SK-N-SH (cell line): ENCODE data around the gene PTOV1. TPM values are rescaled to one million over a fixed set of nuclear protein-coding genes. Genes with fewer than 3 reads are reported as not detected.

Source experiments
- CTCF ChIA-PET: fragments of 300-600, 350-600 bp; formaldehyde crosslinking; extraction: SDS; loops from one replicate; lab custom pipeline; 2021; lab: Yijun Ruan, JAX
- POLR2A ChIA-PET: fragments of 350-600 bp; sonication (Branson Sonifier 250); formaldehyde crosslinking; extraction: SDS; loops from one replicate; lab custom pipeline; 2020; ENCODE audit warnings: antibody characterized with exemption, inconsistent platforms; lab: Yijun Ruan, JAX
- DNase-seq: peaks from one replicate; pipeline ENCODE4 v3.0.0; 2012
- H2AFZ ChIP-seq: fragments of 200-600 bp; sonication (generic); 2 replicates; pipeline ENCODE4 v1.8.1; 2016; ENCODE audit warnings: antibody characterized with exemption, mild to moderate bottlenecking, low read depth
- H3F3A ChIP-seq: fragments of 200-600 bp; sonication (generic); replicated peaks from 2 replicates; pipeline ENCODE3; 2016; ENCODE audit warnings: antibody characterized with exemption, mild to moderate bottlenecking; ENCODE audit not compliant: insufficient read depth
- H3K27ac ChIP-seq, 2 experiments: fragments of 200-500 bp in 1 of 2; fragments of 200-600 bp in 1 of 2; sonication (Bioruptor generic) in 1 of 2; sonication (generic), shearing (Covaris generic) in 1 of 2; 2 replicates each; pipeline versions ENCODE4 v1.5.1 to v1.6.1; 2014 to 2016; ENCODE audit warnings: low read depth in 2 of 2, inconsistent platforms in 1 of 2, low read length in 1 of 2, mild to moderate bottlenecking in 1 of 2, mixed read lengths in 1 of 2
- H3K27me3 ChIP-seq: fragments of 200-600 bp; sonication (generic), shearing (Covaris generic); 2 replicates; pipeline ENCODE4 v1.6.1; 2016; ENCODE audit warnings: mixed run types; ENCODE audit not compliant: insufficient read depth
- H3K36me3 ChIP-seq, 2 experiments: fragments of 200-500 bp in 1 of 2; fragments of 200-600 bp in 1 of 2; sonication (Bioruptor generic) in 1 of 2; sonication (generic) in 1 of 2; replicated peaks in 1 of 2; 2 replicates each; pipeline versions ENCODE3 to v1.5.1; 2014 to 2016; ENCODE audit warnings: low read length in 1 of 2, mild to moderate bottlenecking in 1 of 2; ENCODE audit not compliant: insufficient read depth in 2 of 2, control insufficient read depth in 1 of 2
- H3K4me1 ChIP-seq, 2 experiments: fragments of 200-500 bp in 1 of 2; fragments of 200-600 bp in 1 of 2; sonication (Bioruptor generic) in 1 of 2; sonication (generic), shearing (Covaris generic) in 1 of 2; 2 replicates each; pipeline versions ENCODE4 v1.5.1 to v1.6.1; 2014 to 2016; ENCODE audit warnings: low read depth in 1 of 2, low read length in 1 of 2, mixed run types in 1 of 2; ENCODE audit not compliant: insufficient read depth in 2 of 2, control insufficient read depth in 1 of 2
- H3K4me2 ChIP-seq: fragments of 200-600 bp; sonication (generic), shearing (Covaris generic); 2 replicates; pipeline ENCODE4 v1.6.1; 2017; ENCODE audit warnings: mixed run types
- H3K4me3 ChIP-seq, 2 experiments: fragments of 200-500 bp in 1 of 2; fragments of 200-600 bp in 1 of 2; sonication (Bioruptor generic) in 1 of 2; sonication (generic), shearing (Covaris generic) in 1 of 2; 2 replicates each; pipeline versions ENCODE4 v1.5.1 to v1.8.1; 2014 to 2016; ENCODE audit warnings: low read depth in 2 of 2, inconsistent platforms in 1 of 2, low read length in 1 of 2, mild to moderate bottlenecking in 1 of 2, mixed read lengths in 1 of 2, moderate library complexity in 1 of 2
- H3K79me2 ChIP-seq: fragments of 200-600 bp; sonication (generic); 2 replicates; pipeline ENCODE4 v1.8.1; 2017; ENCODE audit warnings: mild to moderate bottlenecking; ENCODE audit not compliant: insufficient read depth
- H3K9ac ChIP-seq: fragments of 200-600 bp; sonication (generic); 2 replicates; pipeline ENCODE4 v1.6.1; 2017; ENCODE audit warnings: mixed run types
- H3K9me2 ChIP-seq: fragments of 200-600 bp; sonication (generic); 2 replicates; pipeline ENCODE4 v1.6.1; 2017; ENCODE audit warnings: mixed run types
- H3K9me3 ChIP-seq: fragments of 200-600 bp; sonication (generic); 2 replicates; pipeline ENCODE4 v1.6.1; 2017; ENCODE audit warnings: mixed run types, mild to moderate bottlenecking, moderate library complexity
- H4K20me1 ChIP-seq: fragments of 200-600 bp; sonication (generic); 2 replicates; pipeline ENCODE4 v1.6.1; 2017; ENCODE audit warnings: mild to moderate bottlenecking, mixed run types; ENCODE audit not compliant: insufficient read depth
- CTCF ChIP-seq: fragments of 200-600 bp; sonication (generic); IDR thresholded peaks from 2 replicates; pipeline ENCODE4 v1.6.1; 2017; ENCODE audit warnings: antibody characterized with exemption, mild to moderate bottlenecking, moderate library complexity
- EP300 ChIP-seq, 2 experiments: IDR thresholded peaks; 2 replicates each; pipeline versions ENCODE4 v1.4.0 to v1.6.1; 2012; ENCODE audit warnings: borderline replicate concordance in 1 of 2, low read depth in 1 of 2, low read length in 1 of 2
- EZH2phosphoT487 ChIP-seq: fragments of 200-600 bp; sonication (generic); IDR thresholded peaks from 2 replicates; pipeline ENCODE4 v1.6.1; 2017; ENCODE audit warnings: low read depth, mixed run types, mild to moderate bottlenecking, antibody characterized with exemption, moderate library complexity, borderline replicate concordance
- IRF3 ChIP-seq: fragments of 150-350 bp; IDR thresholded peaks from 2 replicates; pipeline ENCODE4 v1.6.1; 2016; ENCODE audit warnings: mild to moderate bottlenecking, low read depth, low read length
- MXI1 ChIP-seq: IDR thresholded peaks from 2 replicates; pipeline ENCODE4 v1.6.1; 2012; ENCODE audit warnings: mild to moderate bottlenecking, low read depth, low read length, improper control_type of control experiment
- NFIC ChIP-seq: IDR thresholded peaks from 2 replicates; pipeline ENCODE4 v1.4.0; 2012; ENCODE audit warnings: borderline replicate concordance
- PBX3 ChIP-seq: IDR thresholded peaks from 2 replicates; pipeline ENCODE4; 2012
- SMC3 ChIP-seq: IDR thresholded peaks from 2 replicates; pipeline ENCODE4 v1.6.1; 2012; ENCODE audit warnings: low read depth, low read length, improper control_type of control experiment
- TCF12 ChIP-seq: IDR thresholded peaks from 2 replicates; pipeline ENCODE4 v1.4.0; 2012
- WGBS: methylation state at CpG from one replicate; pipeline ENCODE4 v1.1.6; 2017; ENCODE audit warnings: low lambda C conversion rate; 5-methylcytosine and 5-hydroxymethylcytosine counted together
- polyA plus RNA-seq, 3 experiments: library from polyadenylated mRNA; depleted of rRNA; stranded (reverse); fragments of >200 nt; gene quantifications; 2 replicates each; pipeline ENCODE4 v1.2.3, GENCODE V29; 2012

Gene PTOV1
- polyA plus RNA-seq, 1 of the 3 experiments (the other 2 are of a cell fraction) = 95.0 TPM

GRCh38 chr19:49861541-49862378 is 10.8 kb downstream of the PTOV1 start:
- WGBS = 88% methylated on average over 32 of the region's 60 CpGs
- POLR2A ChIA-PET = interaction anchor here (0.9 to 1.9 kb wide), 2 partner anchors 8 to 10 kb away, joined by 3 to 16 read pairs; partner anchors contain the start of gene PTOV1
- TF ChIP-seq IRF3 = no peak
- TF ChIP-seq EZH2phosphoT487 = no peak
- no peak for TF ChIP-seq EP300 (IDR thresholded peaks at IDR 0.05; ENCODE audit: borderline replicate concordance in 1 of 2, low read depth in 1 of 2, low read length in 1 of 2)
- TF ChIP-seq PBX3 = no peak; the same call in 1 of the 2 replicates
- TF ChIP-seq NFIC = no peak
- TF ChIP-seq TCF12 = no peak
- no peak for TF ChIP-seq MXI1
- no peak for TF ChIP-seq SMC3

GRCh38 chr19:49862391-49863253 is 11.7 kb downstream of the PTOV1 start:
- Histone ChIP-seq H3K9me3 (no peaks in the 10 kb centered on the region), H3K4me2 (no peak overlapping the region), H3K27me3 (no peaks in the 10 kb centered on the region), H3K4me3 (no peak overlapping the region), H4K20me1 (peaks cover 36% of the 10 kb centered on the region), H3K9me2 (no peaks in the 10 kb centered on the region), H3F3A (peaks cover 42% of the 10 kb centered on the region), H3K27ac (no peak overlapping the region; a peak in 1 of 4 replicates), H3K4me1 (peaks cover 22 to 23% of the 10 kb centered on the region in 2 experiments; a peak in 3 of 4 replicates), H2AFZ (no peak overlapping the region), H3K36me3 (peaks cover 25 to 57% of the 10 kb centered on the region in 2 experiments)
- 83% methylated on average over 29 of the region's 49 CpGs for WGBS
- POLR2A ChIA-PET = no interaction called here
- CTCF ChIA-PET = interaction anchor here (1.0 to 3.4 kb wide), 5 partner anchors 9 to 111 kb away, joined by 3 to 20 read pairs (median 4); partner anchors contain the start of genes AKT1S1, PTOV1 and TBC1D17
- TF ChIP-seq PBX3 = no peak
- TF ChIP-seq CTCF = peak; percentile 50
- TF ChIP-seq, all 33 proteins: peak for 1
- Histone ChIP-seq H3K79me2 (peaks cover 42% of the 10 kb centered on the region), H3K9ac (no peak overlapping the region)
- DNase-seq = peak; percentile 77

More at GRCh38 chr19:49861541-49862378, 10.8 kb downstream of the PTOV1 start:
- H3K27ac ChIP-seq = no peak overlapping the region; a peak in 1 of 4 replicates
- DNase-seq = no peak
- H3K79me2 ChIP-seq = peaks cover 41% of the 10 kb centered on the region
- no peak overlapping the region for H2AFZ ChIP-seq
- H3K9me3 ChIP-seq = no peaks in the 10 kb centered on the region
- no peak overlapping the region for H3K9ac ChIP-seq
- H3K27me3 ChIP-seq = no peaks in the 10 kb centered on the region
- peaks cover 25 to 65% of the 10 kb centered on the region in 2 experiments for H3K36me3 ChIP-seq
- H3K4me1 ChIP-seq = peaks cover 22 to 23% of the 10 kb centered on the region in 2 experiments; a peak in 3 of 4 replicates
- no peaks in the 10 kb centered on the region for H3K9me2 ChIP-seq
- no peak overlapping the region for H3K4me2 ChIP-seq
- H3F3A ChIP-seq = peaks cover 42% of the 10 kb centered on the region
- CTCF ChIA-PET = interaction anchor here (1.4 kb wide), 1 partner anchor 110 kb away, joined by 3 read pairs; no protein-coding TSS in a partner anchor
- H3K4me3 ChIP-seq = no peak overlapping the region
- H4K20me1 ChIP-seq = peaks cover 41% of the 10 kb centered on the region
